CD4-positive, alpha-beta T cell (primary cell): ENCODE measurements around the gene RPL12. TPM values are rescaled to one million over a fixed set of nuclear protein-coding genes. Genes with fewer than 3 reads are reported as not detected.

ENCODE experiments used
- ATAC-seq: fragments of 200-7000 bp; cut with Tn5 transposase; one replicate; pipeline ENCODE4 v1.10.0; 2022; ENCODE audit warnings: mild to moderate bottlenecking; ENCODE audit not compliant: poor library complexity
- CTCF ChIA-PET: fragments of 350-600 bp; sonication (Branson Sonifier 250); formaldehyde crosslinking; loops from one replicate; lab custom pipeline; 2021; ENCODE audit warnings: antibody characterized with exemption, inconsistent platforms; lab: Charles Lee
- POLR2A ChIA-PET: fragments of 350-600 bp; sonication (Branson Sonifier 250); formaldehyde crosslinking; loops from one replicate; lab custom pipeline; 2021; ENCODE audit warnings: antibody characterized with exemption, inconsistent platforms; lab: Charles Lee
- DNase-seq, 14 experiments: peaks; one replicate each; pipeline ENCODE4 v3.0.0-alpha.2; 2013 to 2020; ENCODE audit warnings: mixed read lengths in 2 of 14
- H3K27ac ChIP-seq, 2 donors: one replicate each; pipeline versions ENCODE4 v1.5.1 to v1.7.0; 2013; ENCODE audit warnings: low read length in 2 of 2, low read depth in 1 of 2, mild to moderate bottlenecking in 1 of 2
- H3K27me3 ChIP-seq, 2 experiments: 1 replicate in 1 of 2; 2 replicates in 1 of 2; pipeline versions ENCODE4 v1.6.1 to v1.7.0; 2013; ENCODE audit warnings: low read length in 2 of 2, control low read depth in 1 of 2, mild to moderate bottlenecking in 1 of 2, moderate library complexity in 1 of 2; ENCODE audit not compliant: insufficient read depth in 2 of 2, control insufficient read depth in 1 of 2
- H3K36me3 ChIP-seq: one replicate; pipeline ENCODE4 v1.6.1; 2013; ENCODE audit warnings: low read length, control low read depth; ENCODE audit not compliant: insufficient read depth
- H3K4me1 ChIP-seq: one replicate; pipeline ENCODE4 v1.6.1; 2013; ENCODE audit warnings: low read length, control low read depth; ENCODE audit not compliant: insufficient read depth
- H3K4me3 ChIP-seq: one replicate; pipeline ENCODE4 v1.5.1; 2013; ENCODE audit warnings: mild to moderate bottlenecking, low read length, moderate library complexity
- H3K9me3 ChIP-seq, 2 experiments: 1 replicate in 1 of 2; 2 replicates in 1 of 2; pipeline versions ENCODE4 v1.6.1 to v1.7.0; 2013; ENCODE audit warnings: low read length in 2 of 2, mild to moderate bottlenecking in 2 of 2, control low read depth in 1 of 2, moderate library complexity in 1 of 2; ENCODE audit not compliant: control insufficient read depth in 1 of 2, insufficient read depth in 1 of 2
- H3K27ac Mint-ChIP-seq: one replicate; pipeline ENCODE4 v1.8.0; 2020; ENCODE audit warnings: mixed read lengths
- H3K27me3 Mint-ChIP-seq: one replicate; pipeline ENCODE4 v1.8.0; 2021; ENCODE audit warnings: mixed read lengths
- H3K36me3 Mint-ChIP-seq: one replicate; pipeline ENCODE4 v1.8.0; 2021; ENCODE audit warnings: low read depth, mixed read lengths
- H3K4me1 Mint-ChIP-seq: one replicate; pipeline ENCODE4 v1.8.0; 2021; ENCODE audit warnings: low read depth, mixed read lengths
- H3K4me3 Mint-ChIP-seq: one replicate; pipeline ENCODE4 v1.8.0; 2020; ENCODE audit warnings: mild to moderate bottlenecking, mixed read lengths
- H3K9me3 Mint-ChIP-seq: one replicate; pipeline ENCODE4 v1.8.0; 2020; ENCODE audit warnings: mixed read lengths
- CTCF ChIP-seq: fragments of 200-600 bp; IDR thresholded peaks from one replicate; pipeline ENCODE4 v1.8.0; 2022; ENCODE audit warnings: antibody characterized with exemption, mild to moderate bottlenecking
- intact Hi-C, 2 experiments: fragments of 100-400 bp; cut with DNase I in 1 of 2; cut with micrococcal nuclease in 1 of 2; formaldehyde crosslinking; loops; one replicate each; pipeline versions ENCODE4 v1.15.1 to v1.9.0; 2023 to 2025; cut with DNase I, micrococcal nuclease
- total RNA-seq, 174 experiments: library from RNA in 2 of 174; stranded (reverse) in 2 of 174; gene quantifications; one replicate each; pipeline ENCODE4 v1.2.3 and lab custom pipeline; 2021 to 2026

The RPL12 gene
- total RNA-seq, 2 experiments from 2014 or later = 1,884 to 1,993 TPM

GRCh38 chr9:127489471-127490115 is 38.4 kb upstream of the RPL12 start:
- Mint-ChIP-seq H3K27ac (no peak overlapping the region), H3K9me3 (no peaks in the 10 kb centered on the region), H3K36me3 (peaks cover 39% of the 10 kb centered on the region), H3K27me3 (no peaks in the 10 kb centered on the region), H3K4me1 (no peaks in the 10 kb centered on the region), H3K4me3 (no peak overlapping the region)
- CTCF ChIA-PET = no interaction called here
- intact Hi-C loops = no loop called here
- no peaks in the 10 kb centered on the region for H3K9me3 ChIP-seq
- no peak for ATAC-seq
- no peaks in the 10 kb centered on the region for H3K27me3 ChIP-seq
- H3K4me3 ChIP-seq = no peak overlapping the region
- DNase-seq = no peak
- no peak overlapping the region for H3K27ac ChIP-seq
- no peak for TF ChIP-seq CTCF
- peaks cover 45% of the 10 kb centered on the region for H3K36me3 ChIP-seq
- POLR2A ChIA-PET = interaction anchor here (0.7 kb wide), 1 partner anchor 51 kb away, joined by 3 read pairs; no protein-coding TSS in a partner anchor
- H3K4me1 ChIP-seq = no peaks in the 10 kb centered on the region

- ATAC-seq (no peak), DNase-seq (no peak)
- Mint-ChIP-seq H3K36me3 (peaks cover 45% of the 10 kb centered on the region), H3K4me1 (no peaks in the 10 kb centered on the region), H3K27ac (no peak overlapping the region), H3K27me3 (no peaks in the 10 kb centered on the region), H3K9me3 (no peaks in the 10 kb centered on the region), H3K4me3 (no peak overlapping the region)
- Histone ChIP-seq H3K36me3 (peaks cover 43% of the 10 kb centered on the region), H3K4me3 (no peak overlapping the region), H3K4me1 (no peaks in the 10 kb centered on the region), H3K9me3 (no peaks in the 10 kb centered on the region), H3K27me3 (no peaks in the 10 kb centered on the region), H3K27ac (no peak overlapping the region)
- ChIA-PET POLR2A (no interaction called here), CTCF (no interaction called here)
- intact Hi-C loops = no loop called here
- no peak for TF ChIP-seq CTCF
Measured at GRCh38 chr9:127488946-127489345, 37.7 kb upstream of the RPL12 start.

- intact Hi-C loops = no loop called here
- no peak for TF ChIP-seq CTCF
- Histone ChIP-seq H3K36me3 (peaks cover 35% of the 10 kb centered on the region), H3K27ac (no peak overlapping the region), H3K27me3 (no peaks in the 10 kb centered on the region), H3K4me1 (no peaks in the 10 kb centered on the region), H3K4me3 (no peak overlapping the region), H3K9me3 (no peaks in the 10 kb centered on the region)
- H3K4me1 Mint-ChIP-seq = no peaks in the 10 kb centered on the region
- ATAC-seq (no peak), DNase-seq (no peak)
- no peak overlapping the region for H3K27ac Mint-ChIP-seq
- ChIA-PET POLR2A (no interaction called here), CTCF (no interaction called here)
- no peaks in the 10 kb centered on the region for H3K27me3 Mint-ChIP-seq
- no peaks in the 10 kb centered on the region for H3K9me3 Mint-ChIP-seq
- peaks cover 49% of the 10 kb centered on the region for H3K36me3 Mint-ChIP-seq
- no peak overlapping the region for H3K4me3 Mint-ChIP-seq
Measured at GRCh38 chr9:127485995-127486394, 34.8 kb upstream of the RPL12 start.
